Left lobe of liver (tissue), 2 donors: ENCODE measurements around the gene C6orf62. TPM values are rescaled to one million over a fixed set of nuclear protein-coding genes. Genes with fewer than 3 reads are reported as not detected.
"Not testable (repeated sequence)": the region's sequence is repeated elsewhere in the genome, so short reads cannot be mapped to it uniquely, and the experiment has no call there.

Source experiments
- ATAC-seq: fragments of 200-7000 bp; cut with Tn5 transposase; one replicate; pipeline ENCODE4 v1.9.1; 2020; ENCODE audit warnings: mild to moderate bottlenecking, moderate library complexity
- DNase-seq: peaks from one replicate; pipeline ENCODE4 v3.0.0-alpha.2; 2020; ENCODE audit warnings: low spot score
- total RNA-seq: library from RNA; stranded (reverse); gene quantifications from one replicate; pipeline ENCODE4 v1.2.1, GENCODE V29; 2021
- donor health status: DM: no; HTN: no; CAD: no; lungs with moderate emphysema.
- donor health status: DM: no; HTN: yes; CAD: no.

The C6orf62 gene
- total RNA-seq, 1 donor from 2014 or later = 44.8 TPM

DNA sequence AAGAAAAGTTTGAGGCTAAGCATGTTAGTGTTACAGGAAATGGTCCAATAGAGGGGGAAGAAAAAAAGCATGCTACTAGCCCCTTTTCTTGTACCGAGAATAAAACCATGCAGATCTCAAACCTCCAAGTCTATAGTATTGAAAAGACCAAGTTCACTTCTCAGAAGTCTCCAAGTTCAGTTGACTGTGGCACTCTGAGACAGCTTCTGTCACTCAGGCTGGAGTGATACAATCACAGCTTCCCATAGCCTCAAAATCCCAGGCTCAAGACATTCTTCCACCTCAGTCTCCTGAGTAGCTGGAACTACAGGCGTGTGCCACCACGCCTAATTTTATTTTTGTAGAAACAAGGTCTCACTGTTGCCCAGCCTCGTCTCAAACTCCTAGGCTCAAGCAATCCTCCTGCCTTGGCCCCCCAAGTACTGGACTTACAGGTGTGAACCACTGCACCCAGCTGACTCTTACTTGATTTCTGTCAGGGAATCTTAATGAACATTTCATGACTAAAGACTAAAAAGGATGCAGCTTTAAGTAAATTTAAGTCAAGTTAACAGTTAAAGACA is 16.2 kb downstream of the C6orf62 start:
- DNase-seq = no peak
- ATAC-seq = no peak

GRCh38 chr6:24699521-24700359 is 19.2 kb downstream of the C6orf62 start:
- no peak for ATAC-seq
- no peak for DNase-seq

DNA sequence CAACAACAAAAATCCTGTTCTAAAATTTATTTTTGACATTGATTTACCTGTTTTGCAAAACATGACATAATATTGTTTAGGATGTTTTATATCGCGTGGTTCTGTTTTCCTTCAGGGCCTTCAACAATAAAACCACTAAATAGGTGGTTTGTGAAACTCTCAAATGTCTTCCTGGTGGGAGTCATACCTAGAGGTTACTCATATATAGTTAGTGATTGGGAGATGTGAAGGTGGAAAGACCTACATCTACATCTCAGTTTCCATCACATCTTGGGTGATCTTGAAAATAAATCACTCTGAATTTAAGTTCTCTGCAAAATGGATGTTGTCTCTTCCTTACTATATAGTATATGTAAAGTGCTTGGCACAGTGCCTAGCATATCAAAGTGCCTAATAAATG is 22.9 kb downstream of the C6orf62 start:
- ATAC-seq (no peak), DNase-seq (no peak)

- DNase-seq = not testable (repeated sequence)
- ATAC-seq = peak; percentile 88
Measured at GRCh38 chr6:24695635-24696034, 23.3 kb downstream of the C6orf62 start.

DNA sequence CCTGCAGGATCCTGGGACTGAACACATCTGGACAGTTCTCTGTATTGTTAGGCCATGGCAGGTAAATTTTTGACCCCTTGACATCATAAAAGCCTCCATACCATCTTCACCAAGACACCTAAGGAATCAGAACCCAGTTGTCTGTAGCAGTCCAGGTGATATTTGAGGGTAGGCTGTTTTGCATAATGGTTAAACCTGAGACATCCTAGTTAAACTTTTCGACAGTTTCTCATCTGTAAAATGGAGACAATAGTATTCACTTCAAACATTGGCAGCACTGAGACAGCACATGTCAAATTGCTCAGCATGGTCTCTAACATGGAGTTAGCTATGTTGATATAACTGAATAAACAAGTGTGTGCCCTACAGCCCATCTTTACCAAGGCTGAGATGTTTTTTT is 24.8 kb downstream of the C6orf62 start:
- ATAC-seq (peak; percentile 17), DNase-seq (no peak)

GRCh38 chr6:24692848-24693592 is 25.9 kb downstream of the C6orf62 start:
- DNase-seq = no peak
- ATAC-seq = no peak

- ATAC-seq (no peak), DNase-seq (no peak)
Measured at GRCh38 chr6:24692415-24692814, 26.5 kb downstream of the C6orf62 start.

DNA sequence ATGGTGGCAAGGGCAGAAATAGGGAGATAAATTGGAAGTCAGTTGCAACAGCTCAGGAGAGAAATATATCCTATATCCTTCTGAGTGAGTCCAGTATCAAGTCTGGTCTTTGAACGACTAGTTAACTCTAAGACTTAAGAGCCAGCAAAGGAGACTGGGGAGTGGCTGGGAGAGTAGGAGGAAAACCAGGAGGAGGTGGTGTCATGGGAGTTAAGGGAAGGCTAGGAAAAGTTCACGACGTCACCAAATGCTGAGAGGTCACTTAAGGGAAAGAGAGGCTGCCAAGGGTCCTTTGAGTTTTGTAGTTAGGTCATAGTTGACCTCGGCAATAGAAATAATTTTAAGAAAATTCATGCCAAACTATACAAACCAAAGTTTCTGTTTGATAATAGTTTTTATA is 27.0 kb downstream of the C6orf62 start:
- no peak for ATAC-seq
- no peak for DNase-seq

DNA sequence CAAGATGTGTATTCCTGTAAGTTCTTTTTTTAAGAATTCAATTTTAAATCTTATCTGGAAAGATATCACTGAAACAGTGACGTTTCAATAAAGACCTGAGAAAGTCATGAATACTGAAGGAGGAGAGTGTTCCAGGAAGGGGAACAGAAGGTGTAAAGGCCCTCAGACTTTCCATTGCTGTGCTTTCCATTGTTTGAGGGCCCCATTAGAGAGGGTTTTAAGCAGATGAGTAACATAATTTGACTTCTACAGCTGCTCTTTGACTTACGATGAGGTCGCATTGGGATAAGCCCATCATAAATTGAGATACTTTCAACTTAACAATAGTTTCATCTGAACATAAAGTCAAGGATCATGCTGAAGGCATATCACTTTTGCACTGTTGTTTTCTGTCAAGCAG is 27.4 kb downstream of the C6orf62 start:
- ATAC-seq = no peak
- no peak for DNase-seq

DNA sequence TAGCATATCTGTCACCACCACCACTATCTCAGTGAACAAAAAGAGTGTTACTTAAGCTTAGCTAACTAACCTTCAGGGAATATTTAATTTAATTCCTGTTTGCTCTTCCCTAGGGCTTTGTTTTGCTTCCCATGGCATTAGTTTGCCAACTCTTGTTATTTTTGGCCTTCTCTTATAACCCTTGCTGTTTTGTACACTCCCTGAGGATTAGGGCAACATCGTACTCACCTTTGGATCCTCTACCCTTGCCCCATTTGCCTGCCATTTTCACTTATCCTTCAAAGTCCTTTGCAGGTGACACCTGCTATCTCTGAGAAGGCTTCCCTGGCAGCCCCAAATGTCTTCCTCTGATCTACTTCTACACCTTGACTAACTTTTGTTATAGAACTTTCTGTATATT is 28.4 kb downstream of the C6orf62 start:
- peak; percentile 70 for ATAC-seq

DNA sequence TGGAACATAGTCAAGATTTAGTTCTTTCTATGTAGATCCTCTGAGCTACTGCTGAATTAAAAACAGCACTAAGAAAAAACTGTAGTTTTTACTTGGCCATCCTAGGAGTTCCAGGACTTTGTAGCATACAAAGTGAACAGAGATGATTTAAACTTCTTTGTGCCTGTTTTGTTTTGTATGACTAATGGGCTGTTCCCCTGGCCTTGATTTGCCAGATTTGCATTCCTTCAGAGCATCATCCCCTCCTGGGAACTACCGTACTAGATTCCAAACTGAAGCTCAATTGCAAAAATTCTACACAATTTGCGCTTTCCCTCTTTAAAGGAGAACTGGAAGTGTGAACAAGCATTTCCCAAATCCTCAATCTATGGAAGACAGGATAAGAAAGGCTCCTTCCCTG is 29.0 kb downstream of the C6orf62 start:
- ATAC-seq = no peak
- DNase-seq = no peak

More for the DNA sequence above, 28.4 kb downstream of the C6orf62 start:
- no peak for DNase-seq

DNA sequence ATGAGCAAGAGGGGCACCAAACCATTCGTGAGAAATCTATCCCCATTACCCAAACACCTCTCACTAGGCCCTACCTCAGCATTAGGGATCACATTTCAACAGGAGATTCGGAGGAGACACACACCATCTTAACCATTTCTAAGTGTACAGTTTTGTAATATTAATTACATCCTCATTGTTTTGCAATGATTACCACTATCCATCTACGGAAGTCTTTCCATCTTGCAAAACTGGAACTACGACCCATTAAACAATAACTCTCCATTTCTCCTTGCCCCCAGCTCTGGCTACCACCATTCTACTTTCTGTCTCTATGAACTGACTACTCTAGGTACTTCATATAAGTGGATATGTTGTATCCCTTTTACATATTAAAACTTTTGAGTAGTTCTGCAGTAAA is 32.0 kb downstream of the C6orf62 start:
- no peak for DNase-seq
- ATAC-seq = no peak

- DNase-seq = no peak
- no peak for ATAC-seq
Measured at GRCh38 chr6:24686408-24686807, 32.5 kb downstream of the C6orf62 start.

DNA sequence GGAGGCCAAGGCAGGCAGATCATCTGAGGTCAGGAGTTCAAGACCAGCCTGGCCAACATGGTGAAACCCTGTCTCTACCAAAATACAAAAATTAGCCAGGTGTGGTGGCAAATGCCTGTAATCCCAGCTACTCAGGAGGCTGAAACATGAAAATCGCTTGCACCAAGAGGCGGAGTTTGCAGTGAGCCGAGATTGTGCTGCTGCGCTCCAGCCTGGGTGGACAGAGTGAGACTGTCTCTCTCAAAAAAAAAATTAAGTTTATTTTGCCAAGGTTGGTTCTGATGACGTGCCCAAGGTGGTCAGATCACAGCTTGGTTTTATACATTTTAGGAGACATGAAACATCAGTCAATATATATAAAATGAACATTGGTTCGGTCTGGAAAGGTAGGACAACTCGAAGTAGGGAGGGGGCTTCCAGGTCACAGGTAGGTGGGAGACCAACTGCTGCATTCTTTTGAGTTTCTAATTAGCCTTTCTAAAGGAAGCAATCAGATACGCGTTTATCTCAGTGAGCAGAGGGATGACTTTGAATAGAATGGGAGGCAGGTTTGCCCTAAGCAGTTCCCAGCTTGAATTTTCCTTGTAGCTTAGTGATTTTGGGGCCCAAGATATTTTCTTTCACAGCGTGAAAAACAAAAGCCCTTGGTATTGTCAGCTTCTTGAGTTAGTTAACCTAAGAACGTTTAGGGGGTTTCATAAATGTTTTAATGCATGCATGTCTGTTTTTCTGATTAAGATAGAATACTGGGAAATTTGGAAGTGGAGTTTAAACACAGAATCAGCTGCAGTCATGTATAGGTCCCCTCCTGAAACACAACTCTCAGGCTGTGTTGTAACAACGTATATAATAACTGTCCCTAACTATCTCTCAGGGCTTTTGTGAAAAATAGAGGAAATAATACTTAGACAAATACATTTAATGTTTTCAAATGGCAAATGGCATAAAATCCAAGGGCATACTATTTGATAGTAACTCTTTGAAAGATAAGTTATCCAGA is 35.4 kb downstream of the C6orf62 start:
- no peak for ATAC-seq
- no peak for DNase-seq

- DNase-seq (no peak), ATAC-seq (no peak)
Measured at GRCh38 chr6:24680582-24680981, 38.4 kb downstream of the C6orf62 start.

DNA sequence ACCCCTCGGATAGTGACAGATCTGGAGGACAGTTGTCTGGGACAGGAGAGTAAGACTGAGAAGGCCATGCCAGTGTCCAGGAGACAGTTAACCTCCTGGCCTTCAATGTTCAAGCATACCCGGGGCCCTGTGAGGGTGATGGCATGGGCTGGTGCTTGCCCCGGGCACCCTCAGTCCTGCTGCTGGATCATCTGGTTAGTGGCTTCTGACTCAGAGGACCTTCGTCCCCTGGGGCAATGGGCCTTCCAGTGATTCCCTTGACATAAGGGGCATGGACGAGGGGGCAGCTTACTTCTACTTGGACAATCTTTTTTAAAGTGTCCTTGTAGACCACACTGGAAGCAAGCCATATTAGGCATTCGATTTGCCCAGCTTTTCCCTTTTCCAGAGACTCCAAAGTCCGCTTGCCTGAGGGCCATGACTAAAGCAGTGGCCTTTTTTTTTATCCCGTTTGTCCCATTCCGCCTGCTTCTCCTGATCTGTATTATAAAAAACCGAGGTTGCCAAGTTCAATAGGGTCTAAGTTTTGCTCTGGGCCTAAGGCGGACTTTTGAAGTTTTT is 40.1 kb downstream of the C6orf62 start:
- DNase-seq = peak; percentile 75
- not testable (repeated sequence) for ATAC-seq

DNA sequence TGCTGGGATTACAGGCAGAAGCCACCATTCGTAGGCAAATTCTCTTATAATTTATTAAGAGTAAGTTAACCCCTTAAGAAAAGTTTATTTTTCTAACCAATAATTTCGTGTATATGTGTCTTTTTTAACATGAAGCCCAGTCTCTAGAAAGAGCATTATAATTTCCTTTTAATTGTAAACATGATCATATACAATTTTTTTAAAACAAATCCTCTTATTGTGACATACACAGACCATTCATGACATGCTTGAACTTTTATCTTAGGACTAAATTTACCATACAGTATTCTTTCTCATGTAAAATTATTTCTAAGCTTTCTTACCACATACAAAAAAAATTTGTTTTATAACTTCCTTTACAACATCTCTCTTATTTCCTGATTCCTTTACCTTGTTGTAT is 45.3 kb downstream of the C6orf62 start:
- ATAC-seq (no peak), DNase-seq (no peak)

DNA sequence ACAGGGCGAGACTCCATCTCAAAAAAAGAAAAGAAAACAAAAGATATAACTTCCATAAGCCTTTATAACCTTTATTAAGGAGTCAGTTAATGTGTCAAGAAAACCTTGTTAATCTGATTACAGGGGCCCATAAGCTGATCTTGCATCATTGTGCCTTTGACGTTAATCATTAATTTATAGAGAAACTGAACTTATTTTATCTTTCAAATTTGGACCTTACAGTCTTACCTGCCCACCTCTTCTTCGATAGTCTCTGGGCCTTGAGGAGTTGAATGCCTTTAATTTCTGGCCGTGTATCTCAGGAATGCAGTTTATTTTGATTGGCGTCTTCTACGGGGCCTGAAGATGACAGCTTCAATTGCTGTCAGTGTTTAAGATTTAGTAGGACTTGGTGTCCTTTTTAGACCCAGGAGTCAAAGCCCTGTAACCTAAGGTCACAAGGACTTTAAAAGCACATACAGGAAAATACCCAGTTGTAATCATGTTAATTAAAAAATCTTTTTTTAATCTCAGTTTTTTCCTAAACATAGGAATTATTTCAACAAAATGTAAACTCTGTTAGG is 46.3 kb downstream of the C6orf62 start:
- peak; percentile 20 for ATAC-seq
- DNase-seq = no peak

DNA sequence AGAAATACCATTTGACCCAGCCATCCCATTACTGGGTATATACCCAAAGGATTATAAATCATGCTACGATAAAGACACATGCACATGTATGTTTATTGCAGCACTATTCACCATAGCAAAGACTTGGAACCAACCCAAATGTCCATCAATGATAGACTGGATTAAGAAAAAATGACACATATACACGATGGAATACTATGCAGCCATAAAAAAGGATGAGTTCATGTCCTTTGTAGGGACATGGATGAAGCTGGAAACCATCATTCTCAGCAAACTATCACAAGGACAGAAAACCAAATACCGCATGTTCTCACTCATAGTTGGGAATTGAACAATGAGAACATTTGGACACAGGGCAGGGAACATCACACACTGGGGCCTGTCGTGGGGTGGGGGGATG is 47.9 kb downstream of the C6orf62 start:
- not testable (repeated sequence) for DNase-seq, ATAC-seq

GRCh38 chr6:24670492-24670891 is 48.5 kb downstream of the C6orf62 start:
- not testable (repeated sequence) for ATAC-seq, DNase-seq
